GM18951 (cell line): ENCODE results near the gene RPUSD1.
"Not testable (repeated sequence)": the region's sequence is repeated elsewhere in the genome, so short reads cannot be mapped to it uniquely, and the experiment has no call there.

ENCODE experiments used
- POLR2A ChIP-seq: IDR thresholded peaks from 4 replicates; pipeline ENCODE4 v1.6.1; 2011; ENCODE audit warnings: mild to moderate bottlenecking; ENCODE audit not compliant: insufficient read length, insufficient read depth; ENCODE audit errors: extremely low read depth
- in situ Hi-C: fragments of 300-500 bp; cut with MboI; formaldehyde crosslinking; loops from one replicate; pipeline ENCODE4 v1.12.0; 2022; ENCODE audit warnings: low sequenced_read_pairs, mixed read lengths, inconsistent platforms; ENCODE audit not compliant: unreplicated experiment

RPUSD1 gene

GRCh38 chr16:781346-782010 is 6.7 kb downstream of the RPUSD1 start:
- in situ Hi-C loops, result loop anchor here (10.0 kb wide), 1 partner anchor 67 kb away; the partner anchor contains the start of gene METRN
- TF ChIP-seq POLR2A, result no peak

- TF ChIP-seq POLR2A, result no peak
- in situ Hi-C loops, result loop anchor here (10.0 kb wide), 1 partner anchor 65 kb away; the partner anchor contains the start of gene METRN
Measured at GRCh38 chr16:780296-780695, 7.9 kb downstream of the RPUSD1 start.

GRCh38 chr16:779561-779960 is 8.6 kb downstream of the RPUSD1 start:
- TF ChIP-seq POLR2A, result no peak
- in situ Hi-C loops, result no loop called here

GRCh38 chr16:778909-779527 is 9.2 kb downstream of the RPUSD1 start:
- in situ Hi-C loops, result no loop called here
- TF ChIP-seq POLR2A, result no peak

- in situ Hi-C loops, result no loop called here
- TF ChIP-seq POLR2A, result no peak
Measured at GRCh38 chr16:778447-778846, 9.7 kb downstream of the RPUSD1 start.

- in situ Hi-C loops, result no loop called here
- TF ChIP-seq POLR2A, result no peak
Measured at GRCh38 chr16:777826-778225, 10.4 kb downstream of the RPUSD1 start.

- TF ChIP-seq POLR2A, result no peak
- in situ Hi-C loops, result no loop called here
Measured at GRCh38 chr16:776824-777223, 11.4 kb downstream of the RPUSD1 start.

- in situ Hi-C loops, result not testable (repeated sequence)
Measured at GRCh38 chr16:776298-776697, 11.9 kb downstream of the RPUSD1 start.

- no peak for TF ChIP-seq POLR2A
- in situ Hi-C loops, result no loop called here
Measured at GRCh38 chr16:775236-775796, 12.9 kb downstream of the RPUSD1 start.

- in situ Hi-C loops, result no loop called here
Measured at GRCh38 chr16:774086-775001, 13.8 kb downstream of the RPUSD1 start.

GRCh38 chr16:772959-773358 is 15.2 kb downstream of the RPUSD1 start:
- TF ChIP-seq POLR2A, result no peak
- in situ Hi-C loops, result no loop called here

More at GRCh38 chr16:774086-775001, 13.8 kb downstream of the RPUSD1 start:
- TF ChIP-seq POLR2A, result no peak

- in situ Hi-C loops, result no loop called here
- no peak for TF ChIP-seq POLR2A
Measured at GRCh38 chr16:770411-770810, 17.8 kb downstream of the RPUSD1 start.

GRCh38 chr16:769934-770333 is 18.2 kb downstream of the RPUSD1 start:
- in situ Hi-C loops, result no loop called here
- TF ChIP-seq POLR2A, result no peak
